GM12874 (cell line): Measurements from ENCODE around the gene C3orf33.

Source experiments
- CTCF ChIP-seq: IDR thresholded peaks from 2 replicates; pipeline ENCODE4 v1.5.1; 2011; ENCODE audit warnings: low read depth, mild to moderate bottlenecking, control low read depth, low read length, moderate library complexity; ENCODE audit not compliant: insufficient read depth

Gene C3orf33

GRCh38 chr3:155792532-155792931, 13.5 kb downstream of the C3orf33 start:
- no peak for TF ChIP-seq CTCF

- no peak for TF ChIP-seq CTCF
Observed at GRCh38 chr3:155791190-155791589, 14.9 kb downstream of the C3orf33 start.

- no peak for TF ChIP-seq CTCF
Observed at GRCh38 chr3:155790272-155790925, 15.7 kb downstream of the C3orf33 start.

GRCh38 chr3:155785662-155786295, 20.3 kb downstream of the C3orf33 start:
- TF ChIP-seq CTCF, result no peak

GRCh38 chr3:155782390-155782953, 23.6 kb downstream of the C3orf33 start:
- no peak for TF ChIP-seq CTCF

GRCh38 chr3:155780291-155780690, 25.8 kb downstream of the C3orf33 start:
- TF ChIP-seq CTCF, result no peak

- no peak for TF ChIP-seq CTCF
Observed at GRCh38 chr3:155778462-155778861, 27.6 kb downstream of the C3orf33 start.
